GM10847 (cell line): ENCODE data around the gene MGLL.

Source experiments
- POLR2A ChIP-seq: IDR thresholded peaks from 2 replicates; pipeline ENCODE4 v1.6.1; 2011; ENCODE audit not compliant: insufficient read length; ENCODE audit errors: extremely low read depth

Gene MGLL

DNA sequence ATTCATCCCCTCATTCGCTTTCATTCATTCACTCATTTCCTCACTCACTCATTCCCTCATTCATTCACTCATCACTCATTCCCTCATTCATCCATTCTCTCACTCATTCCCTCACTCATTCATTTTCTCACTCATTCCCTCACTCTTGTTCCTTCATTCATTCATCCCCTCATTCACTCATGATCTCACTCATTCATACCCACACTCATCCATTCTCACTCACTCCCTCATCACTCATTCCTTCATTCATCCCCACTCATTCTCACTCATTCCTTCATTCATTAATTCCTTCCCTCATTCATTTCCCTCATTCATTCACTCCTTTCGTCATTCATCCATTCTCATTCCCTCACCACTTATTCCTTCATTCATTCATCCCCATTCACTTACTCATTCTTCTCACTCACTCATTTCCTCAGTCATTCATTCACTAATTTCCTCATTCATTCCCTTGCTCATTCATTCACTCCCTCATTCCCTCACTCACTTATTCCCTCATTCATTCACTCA is 135.0 kb downstream of the MGLL start:
- TF ChIP-seq POLR2A, result no peak

DNA sequence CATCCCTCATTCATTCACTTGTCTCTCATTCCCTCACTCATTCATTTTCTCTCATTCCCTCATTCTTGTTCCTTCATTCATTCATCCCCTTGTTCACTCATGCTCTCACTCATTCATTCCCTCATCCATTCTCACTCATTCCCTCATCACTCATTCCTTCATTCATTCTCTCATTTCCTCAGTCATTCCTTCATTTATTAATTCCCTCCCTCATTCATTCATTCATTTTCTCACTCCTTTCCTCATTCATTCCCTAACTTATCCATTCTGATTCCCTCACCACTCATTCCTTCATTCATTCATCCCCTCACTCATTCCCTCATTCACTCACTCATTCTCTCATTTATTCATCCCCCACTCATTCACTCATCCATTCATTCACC is 135.8 kb downstream of the MGLL start:
- no peak for TF ChIP-seq POLR2A

GRCh38 chr3:127685708-127686511 is 136.4 kb downstream of the MGLL start:
- no peak for TF ChIP-seq POLR2A

DNA sequence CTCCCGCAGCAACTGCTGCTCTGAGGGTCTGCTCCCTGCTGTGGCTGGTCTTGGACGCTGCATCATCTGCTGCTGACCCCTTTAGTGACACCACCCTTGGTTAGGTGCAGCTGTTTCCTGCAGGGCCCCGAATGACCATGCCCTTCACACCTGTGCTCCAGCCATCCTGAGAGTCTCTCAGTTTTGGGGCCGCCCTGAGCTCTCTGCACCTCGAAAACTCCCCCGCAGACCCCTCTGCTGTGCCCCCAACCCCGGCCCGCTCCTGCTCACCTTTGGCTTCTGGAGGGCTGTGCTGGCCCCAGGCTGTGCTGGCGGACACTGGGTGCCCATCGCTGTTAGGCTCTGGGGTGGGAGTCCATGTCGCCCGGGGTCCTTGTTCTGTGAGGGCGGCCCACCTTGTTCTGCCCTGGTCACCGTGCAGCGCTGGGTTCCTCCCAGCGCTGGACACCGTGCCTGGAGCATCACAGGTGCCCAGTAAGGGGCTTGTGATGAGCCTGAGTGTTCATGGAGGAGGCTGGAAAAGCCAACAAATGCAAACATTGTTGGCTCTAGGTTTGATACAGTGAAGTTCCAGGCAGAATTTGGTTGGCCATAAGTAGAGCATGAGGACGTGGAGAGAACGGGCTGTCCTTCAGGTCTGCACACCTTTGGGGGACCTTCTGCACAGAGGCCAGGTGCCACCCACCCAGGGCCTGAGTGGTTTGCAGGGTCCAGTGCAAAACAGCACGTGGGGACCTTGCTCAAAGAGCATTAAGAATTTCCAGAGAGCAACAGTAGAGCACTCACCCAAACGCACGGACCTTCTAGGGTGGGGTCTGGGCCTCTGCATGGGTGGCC is 137.2 kb downstream of the MGLL start:
- TF ChIP-seq POLR2A, result no peak

GRCh38 chr3:127682561-127682960 is 139.8 kb downstream of the MGLL start:
- TF ChIP-seq POLR2A, result no peak

GRCh38 chr3:127680798-127681221 is 141.5 kb downstream of the MGLL start:
- no peak for TF ChIP-seq POLR2A

DNA sequence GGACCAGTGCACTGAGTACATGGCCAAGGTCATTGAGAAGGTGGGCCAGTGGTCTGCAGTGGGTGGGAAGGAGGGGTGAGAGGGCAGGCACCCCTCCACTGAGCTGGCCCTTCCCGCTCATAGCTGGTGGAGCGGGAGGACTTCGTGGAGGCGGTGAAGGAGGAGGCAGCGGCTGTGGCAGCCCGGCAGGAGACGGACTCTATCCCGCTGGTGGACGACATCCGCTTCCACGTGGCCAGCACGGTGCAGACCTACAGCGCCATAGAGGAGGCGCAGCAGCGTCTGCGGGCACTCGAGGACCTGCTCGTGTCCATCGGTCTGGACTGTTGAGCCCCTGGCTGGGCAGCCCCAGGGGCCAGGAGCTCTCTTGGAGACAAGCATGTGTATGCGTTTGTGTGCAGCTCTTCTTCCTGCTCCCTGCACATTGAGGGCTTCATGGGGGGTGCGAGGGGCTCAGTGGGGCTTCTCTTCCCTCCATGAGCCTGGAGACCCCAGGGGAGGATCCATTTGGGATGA is 142.1 kb downstream of the MGLL start:
- TF ChIP-seq POLR2A, result no peak

GRCh38 chr3:127679534-127680145 is 142.7 kb downstream of the MGLL start:
- TF ChIP-seq POLR2A, result no peak

GRCh38 chr3:127678611-127679533 is 143.4 kb downstream of the MGLL start:
- TF ChIP-seq POLR2A, result no peak

- TF ChIP-seq POLR2A, result no peak
Measured at GRCh38 chr3:127678315-127678599, 144.1 kb downstream of the MGLL start.

GRCh38 chr3:127677541-127678314 is 144.6 kb downstream of the MGLL start:
- no peak for TF ChIP-seq POLR2A

- TF ChIP-seq POLR2A, result no peak
Measured at GRCh38 chr3:127676921-127677351, 145.4 kb downstream of the MGLL start.

DNA sequence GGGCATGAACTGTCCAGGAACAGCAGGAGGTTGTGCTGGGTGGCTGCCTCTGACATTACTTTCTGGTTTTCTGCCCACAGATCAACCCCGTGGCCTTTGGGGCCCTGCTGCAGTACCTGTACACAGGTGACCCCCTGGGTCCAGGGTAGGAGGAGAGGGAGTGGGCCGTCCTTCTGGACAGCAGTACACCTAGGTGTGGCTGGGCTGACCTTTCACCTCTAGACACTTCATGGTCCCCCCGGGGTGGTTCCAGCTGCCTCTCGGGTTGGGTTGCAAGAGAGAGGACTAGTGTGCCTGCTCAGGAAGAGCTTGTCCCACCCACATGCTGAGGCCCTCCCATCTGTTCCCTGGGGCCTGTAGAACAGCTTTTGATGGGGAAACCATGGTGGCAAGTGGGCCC is 145.9 kb downstream of the MGLL start:
- no peak for TF ChIP-seq POLR2A

- TF ChIP-seq POLR2A, result no peak
Measured at GRCh38 chr3:127675651-127676391, 146.5 kb downstream of the MGLL start.

DNA sequence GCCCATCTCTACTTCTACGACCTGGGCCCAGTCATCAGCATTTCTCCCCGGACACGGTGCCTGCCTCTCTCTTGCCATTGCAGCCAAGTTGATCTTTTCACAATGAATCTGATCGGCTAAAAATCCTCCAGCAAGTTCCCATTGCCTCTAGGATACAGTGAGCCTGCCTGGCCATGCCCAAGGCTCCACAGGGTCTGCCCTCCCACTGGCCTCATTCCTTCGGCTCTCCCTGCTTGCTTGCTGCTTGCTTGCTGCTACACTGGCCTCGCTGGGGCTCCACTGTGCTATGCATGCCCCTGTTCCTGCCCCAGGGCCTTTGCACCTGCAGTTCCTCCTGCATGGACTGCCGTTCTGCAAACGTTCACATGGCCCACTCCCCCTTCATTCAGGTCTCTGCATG is 147.5 kb downstream of the MGLL start:
- no peak for TF ChIP-seq POLR2A
